Keratinocyte (primary cell): ENCODE measurements around the gene FOXP2. TPM values are rescaled to one million over a fixed set of nuclear protein-coding genes. Genes with fewer than 3 reads are reported as not detected.
"Not testable (repeated sequence)": the region's sequence is repeated elsewhere in the genome, so short reads cannot be mapped to it uniquely, and the experiment has no call there.

Source experiments
- DNase-seq: peaks from one replicate; pipeline ENCODE4 v3.0.0-alpha.2; 2011; ENCODE audit warnings: low read depth, missing footprints, low spot score
- FAIRE-seq: peaks from 2 replicates; lab custom pipeline; 2011; peaks lifted over from hg19 to GRCh38; lab: Jason Lieb, UNC
- H2AFZ ChIP-seq: 2 replicates; pipeline ENCODE4 v1.6.0; 2012; ENCODE audit warnings: low read length, control low read depth, inconsistent platforms; ENCODE audit not compliant: control insufficient read depth
- H3K27ac ChIP-seq: 2 replicates; pipeline ENCODE4 v1.5.1; 2011; ENCODE audit warnings: low read length; ENCODE audit not compliant: control insufficient read depth, insufficient read depth
- H3K27me3 ChIP-seq: 3 replicates; pipeline ENCODE4 v1.6.0; 2011; ENCODE audit warnings: low read length; ENCODE audit not compliant: control insufficient read depth, insufficient read depth; ENCODE audit errors: extremely low read depth
- H3K36me3 ChIP-seq, 2 experiments: 2 replicates in 1 of 2; 3 replicates in 1 of 2; pipeline ENCODE4 v1.5.1; 2011; ENCODE audit warnings: low read length in 2 of 2, mild to moderate bottlenecking in 1 of 2; ENCODE audit not compliant: control insufficient read depth in 2 of 2, insufficient read depth in 2 of 2; ENCODE audit errors: extremely low read depth in 1 of 2
- H3K4me1 ChIP-seq: 3 replicates; pipeline ENCODE4 v1.5.1; 2011; ENCODE audit warnings: low read length; ENCODE audit not compliant: control insufficient read depth, insufficient read depth; ENCODE audit errors: extremely low read depth
- H3K4me2 ChIP-seq: 3 replicates; pipeline ENCODE4 v1.6.0; 2011; ENCODE audit warnings: low read depth, low read length; ENCODE audit not compliant: control insufficient read depth, insufficient read depth; ENCODE audit errors: extremely low read depth
- H3K4me3 ChIP-seq, 3 experiments: fragments of 200-600 bp in 1 of 3; sonication (generic) in 1 of 3; 2 replicates in 2 of 3; 3 replicates in 1 of 3; pipeline ENCODE4 v1.5.1; 2011 to 2016; ENCODE audit warnings: low read length in 3 of 3, mild to moderate bottlenecking in 3 of 3, control low read depth in 2 of 3, inconsistent platforms in 1 of 3, low read depth in 1 of 3, mixed read lengths in 1 of 3, mixed run types in 1 of 3, moderate library complexity in 1 of 3; ENCODE audit not compliant: control insufficient read depth in 2 of 3, insufficient read depth in 2 of 3; ENCODE audit errors: extremely low read depth in 1 of 3
- H3K79me2 ChIP-seq: 2 replicates; pipeline ENCODE4 v1.6.0; 2012; ENCODE audit warnings: low read length; ENCODE audit not compliant: control insufficient read depth, insufficient read depth
- H3K9ac ChIP-seq: 3 replicates; pipeline ENCODE4 v1.6.0; 2011; ENCODE audit warnings: low read length; ENCODE audit not compliant: control insufficient read depth, insufficient read depth; ENCODE audit errors: extremely low read depth
- H3K9me1 ChIP-seq: 3 replicates; pipeline ENCODE4 v1.6.0; 2011; ENCODE audit warnings: low read length; ENCODE audit not compliant: control insufficient read depth, insufficient read depth; ENCODE audit errors: extremely low read depth
- H3K9me3 ChIP-seq: 2 replicates; pipeline ENCODE4 v1.5.1; 2012; ENCODE audit warnings: low read depth, low read length; ENCODE audit not compliant: control insufficient read depth
- H4K20me1 ChIP-seq: 3 replicates; pipeline ENCODE4 v1.6.0; 2011; ENCODE audit warnings: low read length; ENCODE audit not compliant: control insufficient read depth, insufficient read depth; ENCODE audit errors: extremely low read depth
- CTCF ChIP-seq, 3 experiments: IDR thresholded peaks in 1 of 3; conservative IDR thresholded peaks in 1 of 3; optimal IDR thresholded peaks in 1 of 3; 2 replicates in 2 of 3; 3 replicates in 1 of 3; pipeline versions ENCODE3 to v1.5.1; 2011; ENCODE audit warnings: low read length in 3 of 3, mild to moderate bottlenecking in 3 of 3, moderate library complexity in 2 of 3, control low read depth in 1 of 3, inconsistent platforms in 1 of 3; ENCODE audit not compliant: insufficient read depth in 2 of 3; ENCODE audit errors: extremely low read depth in 1 of 3
- EZH2 ChIP-seq: IDR thresholded peaks from one replicate; pipeline ENCODE4 v1.6.1; 2012; ENCODE audit warnings: inconsistent platforms, mild to moderate bottlenecking, low read length, moderate library complexity
- dilution Hi-C: fragments of 300-500 bp; cut with MboI; formaldehyde crosslinking; loops from one replicate; pipeline ENCODE4 v1.7.0; 2020; ENCODE audit warnings: low sequenced_read_pairs; ENCODE audit not compliant: extremely low pct_ligation_motif_present
- polyA plus RNA-seq, 5 experiments: library from polyadenylated mRNA; depleted of rRNA in 3 of 5; stranded (reverse) in 3 of 5; stranded (forward) in 1 of 5; unstranded in 1 of 5; fragments of >200 nt; gene quantifications; 1 replicate in 1 of 5; 2 replicates in 3 of 5; 3 replicates in 1 of 5; pipeline versions ENCODE4 v1.2.1 to v1.2.3, GENCODE V29; 2011 to 2012; ENCODE audit warnings: missing spikeins in 2 of 5, low read depth in 1 of 5, low replicate concordance in 1 of 5

Gene FOXP2
- polyA plus RNA-seq, 1 donor (not counting 4 experiments of a cell fraction or from before 2014, with no cell fraction given), result 0.98 TPM

- peak; percentile 30 to 68 (median 43) for TF ChIP-seq CTCF (optimal IDR thresholded peaks at IDR 0.05 in 1 of 3, IDR thresholded peaks at IDR 0.05 in 1 of 3, conservative IDR thresholded peaks at IDR 0.05 in 1 of 3; ENCODE audit: extremely low read depth in 1 of 3, insufficient read depth in 2 of 3, low read length in 3 of 3)
- TF ChIP-seq EZH2, result no peak
- H3K4me1 ChIP-seq, result no peaks in the 10 kb centered on the region
- no peak overlapping the region for H3K9ac ChIP-seq
- H4K20me1 ChIP-seq, result no peaks in the 10 kb centered on the region
- dilution Hi-C loops, result no loop called here
- H3K27me3 ChIP-seq, result no peaks in the 10 kb centered on the region
- H3K36me3 ChIP-seq, result no peaks in the 10 kb centered on the region
- no peaks in the 10 kb centered on the region for H3K9me1 ChIP-seq
- H3K9me3 ChIP-seq, result no peaks in the 10 kb centered on the region
- FAIRE-seq (no peak), DNase-seq (no peak)
- no peak overlapping the region for H3K27ac ChIP-seq
- H3K4me3 ChIP-seq, result no peak overlapping the region
- H2AFZ ChIP-seq, result no peak overlapping the region
- H3K79me2 ChIP-seq, result no peaks in the 10 kb centered on the region
- H3K4me2 ChIP-seq, result no peak overlapping the region
Measured at GRCh38 chr7:114539575-114539974, 125.0 kb downstream of the FOXP2 start.

- DNase-seq (no peak), FAIRE-seq (no peak)
- H3K9me1 ChIP-seq, result no peaks in the 10 kb centered on the region
- H3K9me3 ChIP-seq, result no peaks in the 10 kb centered on the region
- no peaks in the 10 kb centered on the region for H3K79me2 ChIP-seq
- H3K27me3 ChIP-seq, result no peaks in the 10 kb centered on the region
- H4K20me1 ChIP-seq, result no peaks in the 10 kb centered on the region
- no peak overlapping the region for H3K9ac ChIP-seq
- H3K4me3 ChIP-seq, result no peak overlapping the region
- no peak overlapping the region for H3K27ac ChIP-seq
- H3K36me3 ChIP-seq, result no peaks in the 10 kb centered on the region
- dilution Hi-C loops, result no loop called here
- no peak overlapping the region for H2AFZ ChIP-seq
- H3K4me2 ChIP-seq, result no peak overlapping the region
- H3K4me1 ChIP-seq, result no peaks in the 10 kb centered on the region
- TF ChIP-seq EZH2 (no peak), CTCF (optimal IDR thresholded peaks at IDR 0.05 in 1 of 3, IDR thresholded peaks at IDR 0.05 in 1 of 3, conservative IDR thresholded peaks at IDR 0.05 in 1 of 3; ENCODE audit: extremely low read depth in 1 of 3, insufficient read depth in 2 of 3, low read length in 3 of 3) (no peak)
Measured at GRCh38 chr7:114540291-114540690, 125.7 kb downstream of the FOXP2 start.

GRCh38 chr7:114547346-114547745, 132.7 kb downstream of the FOXP2 start:
- H3K9ac ChIP-seq, H3K4me1 ChIP-seq, FAIRE-seq, H3K27me3 ChIP-seq, DNase-seq, H4K20me1 ChIP-seq, H2AFZ ChIP-seq, H3K9me3 ChIP-seq, dilution Hi-C loops, H3K36me3 ChIP-seq, H3K4me2 ChIP-seq, H3K27ac ChIP-seq, H3K4me3 ChIP-seq, H3K79me2 ChIP-seq, H3K9me1 ChIP-seq: not testable (repeated sequence)
